Thoracic aorta (tissue), 2 donors: ENCODE results near the gene PAQR9. TPM values are rescaled to one million over a fixed set of nuclear protein-coding genes. Genes with fewer than 3 reads are reported as not detected.

Source experiments
- ATAC-seq: fragments of 150-250 bp; one replicate; pipeline ENCODE4 v1.8.0; 2017; ENCODE audit warnings: low read depth; ENCODE audit not compliant: insufficient number of reproducible peaks, low FRiP score
- DNase-seq: peaks from one replicate; pipeline ENCODE4 v3.0.0-alpha.2; 2020; ENCODE audit warnings: low spot score
- H3K27ac ChIP-seq, 2 donors: fragments of 200-600 bp; sonication (generic); 1 replicate in 1 of 2; 2 replicates in 1 of 2; pipeline ENCODE4 v1.5.1; 2016; ENCODE audit warnings: mild to moderate bottlenecking in 2 of 2, moderate library complexity in 2 of 2
- H3K27me3 ChIP-seq: fragments of 200-600 bp; sonication (generic); replicated peaks from 2 replicates; pipeline ENCODE4 v1.6.0; 2016; ENCODE audit warnings: mild to moderate bottlenecking; ENCODE audit not compliant: insufficient read depth
- H3K36me3 ChIP-seq: fragments of 200-600 bp; sonication (generic); one replicate; pipeline ENCODE4 v1.5.1; 2016
- H3K4me1 ChIP-seq, 2 donors: fragments of 200-600 bp; sonication (generic); 1 replicate in 1 of 2; 2 replicates in 1 of 2; pipeline versions ENCODE4 v1.5.1 to v1.6.0; 2016; ENCODE audit warnings: low read depth in 2 of 2, mild to moderate bottlenecking in 1 of 2; ENCODE audit not compliant: control insufficient read depth in 1 of 2
- H3K4me3 ChIP-seq: fragments of 200-600 bp; sonication (generic); 2 replicates; pipeline ENCODE4 v1.5.1; 2016; ENCODE audit warnings: mild to moderate bottlenecking
- H3K9me3 ChIP-seq: fragments of 200-600 bp; sonication (generic); 2 replicates; pipeline ENCODE4 v1.5.1; 2016
- total RNA-seq, 2 donors: library from RNA; depleted of rRNA; stranded (reverse); fragments of >200 nt; gene quantifications; one replicate each; pipeline versions ENCODE4 v1.1.0 to v1.2.3, GENCODE V29; 2016
- TF ChIP-seq, protein P1 (sequence below): fragments of 200-600 bp; sonication (generic); IDR thresholded peaks from one replicate; pipeline ENCODE4 v1.5.1; 2019; ENCODE audit warnings: antibody characterized with exemption

PAQR9 gene
- total RNA-seq, 2 donors from 2014 or later, result 0.21 TPM; not detected in 1

DNA sequence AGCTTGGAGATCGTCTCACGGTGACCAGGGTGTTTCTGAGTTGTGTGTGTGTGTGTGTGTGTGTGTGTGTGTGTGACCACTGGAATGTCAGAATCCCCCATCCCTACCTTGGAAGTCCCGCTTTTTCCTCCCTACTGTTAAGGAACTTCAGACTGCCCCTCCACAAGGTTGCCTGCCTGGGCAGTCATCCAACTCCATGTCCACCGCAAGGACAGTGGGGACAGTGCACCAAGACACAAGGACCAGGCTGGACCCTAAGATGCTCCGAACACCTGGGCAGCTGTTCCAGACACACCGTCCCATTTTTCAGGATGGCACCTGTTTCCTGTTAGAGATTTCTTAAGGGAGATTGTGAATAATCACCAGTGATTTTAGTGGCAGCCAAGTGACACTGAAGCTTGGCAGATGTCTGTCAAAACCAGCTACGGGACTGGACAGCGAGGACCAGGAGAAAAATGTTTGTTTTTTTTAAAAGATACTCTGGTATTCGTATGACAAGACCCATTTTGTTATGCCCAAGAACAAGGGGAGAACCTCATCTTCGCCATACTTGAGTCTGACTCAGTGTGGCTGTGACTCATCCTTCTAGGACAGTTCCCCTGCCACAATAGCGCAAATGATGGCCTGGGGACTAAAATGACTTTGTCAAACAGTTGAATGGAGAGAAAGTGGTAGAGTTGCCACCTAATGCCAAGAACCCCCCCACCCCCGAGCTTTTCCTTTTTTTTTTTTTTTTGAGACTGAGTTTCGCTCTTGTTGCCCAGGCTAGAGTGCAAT, 15.5 kb downstream of the PAQR9 start:
- Histone ChIP-seq H3K27ac (no peak overlapping the region), H3K36me3 (no peaks in the 10 kb centered on the region), H3K27me3 (no peaks in the 10 kb centered on the region), H3K4me1 (no peaks in the 10 kb centered on the region), H3K9me3 (no peaks in the 10 kb centered on the region), H3K4me3 (no peak overlapping the region)
- no peak for DNase-seq
- TF ChIP-seq, protein P1, sequence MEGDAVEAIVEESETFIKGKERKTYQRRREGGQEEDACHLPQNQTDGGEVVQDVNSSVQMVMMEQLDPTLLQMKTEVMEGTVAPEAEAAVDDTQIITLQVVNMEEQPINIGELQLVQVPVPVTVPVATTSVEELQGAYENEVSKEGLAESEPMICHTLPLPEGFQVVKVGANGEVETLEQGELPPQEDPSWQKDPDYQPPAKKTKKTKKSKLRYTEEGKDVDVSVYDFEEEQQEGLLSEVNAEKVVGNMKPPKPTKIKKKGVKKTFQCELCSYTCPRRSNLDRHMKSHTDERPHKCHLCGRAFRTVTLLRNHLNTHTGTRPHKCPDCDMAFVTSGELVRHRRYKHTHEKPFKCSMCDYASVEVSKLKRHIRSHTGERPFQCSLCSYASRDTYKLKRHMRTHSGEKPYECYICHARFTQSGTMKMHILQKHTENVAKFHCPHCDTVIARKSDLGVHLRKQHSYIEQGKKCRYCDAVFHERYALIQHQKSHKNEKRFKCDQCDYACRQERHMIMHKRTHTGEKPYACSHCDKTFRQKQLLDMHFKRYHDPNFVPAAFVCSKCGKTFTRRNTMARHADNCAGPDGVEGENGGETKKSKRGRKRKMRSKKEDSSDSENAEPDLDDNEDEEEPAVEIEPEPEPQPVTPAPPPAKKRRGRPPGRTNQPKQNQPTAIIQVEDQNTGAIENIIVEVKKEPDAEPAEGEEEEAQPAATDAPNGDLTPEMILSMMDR, result no peak
- ATAC-seq, result no peak

DNA sequence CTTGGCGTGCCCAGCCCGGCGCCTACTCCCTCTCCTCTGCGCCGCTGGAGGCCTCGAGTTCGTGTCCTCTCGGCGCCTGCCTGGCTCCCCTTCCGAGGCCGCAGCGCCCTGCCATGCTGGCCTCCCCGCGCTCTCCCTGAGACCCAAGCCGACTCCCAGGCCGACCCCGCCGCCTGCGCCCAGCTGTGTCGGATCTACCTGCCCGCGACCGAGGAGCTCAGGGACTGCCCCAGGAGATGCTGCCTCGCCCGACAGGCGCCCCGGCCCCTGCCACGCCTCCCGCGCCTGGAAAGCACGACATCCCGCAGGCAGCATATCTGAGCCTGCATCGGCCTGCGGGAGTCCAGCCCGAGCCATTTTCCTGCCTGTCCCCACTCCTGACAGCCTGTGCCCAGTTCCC, 16.1 kb downstream of the PAQR9 start:
- peak overlapping the region; percentile 1 for H3K4me3 ChIP-seq
- no peak for ATAC-seq

DNA sequence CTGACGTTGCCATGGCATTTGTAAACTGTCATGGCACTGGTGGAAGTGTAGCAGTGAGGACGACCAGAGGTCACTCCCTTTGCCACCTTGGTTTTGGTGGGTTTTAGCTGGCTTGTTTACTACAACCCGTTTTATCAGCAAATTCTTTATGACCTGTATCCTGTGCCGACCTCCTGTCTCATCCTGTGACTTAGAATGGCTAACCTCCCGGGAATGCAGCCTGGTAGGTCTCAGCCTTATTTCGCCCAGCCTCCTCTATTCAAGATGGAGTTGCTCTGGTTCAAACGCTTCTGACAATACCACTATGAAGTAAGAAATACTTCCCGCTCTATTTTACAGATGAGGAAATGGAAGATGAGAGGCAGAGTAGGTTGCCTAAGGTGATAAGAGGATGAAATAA, 16.6 kb downstream of the PAQR9 start:
- H3K9me3 ChIP-seq, result no peaks in the 10 kb centered on the region
- no peaks in the 10 kb centered on the region for H3K27me3 ChIP-seq
- DNase-seq (no peak), ATAC-seq (no peak)
- no peak overlapping the region for H3K4me3 ChIP-seq
- H3K27ac ChIP-seq, result no peak overlapping the region
- H3K36me3 ChIP-seq, result no peaks in the 10 kb centered on the region
- TF ChIP-seq, protein P1, result no peak
- no peaks in the 10 kb centered on the region for H3K4me1 ChIP-seq

More for the DNA sequence above, 16.1 kb downstream of the PAQR9 start:
- Histone ChIP-seq H3K4me1 (no peaks in the 10 kb centered on the region), H3K27me3 (no peaks in the 10 kb centered on the region), H3K27ac (no peak overlapping the region), H3K36me3 (no peaks in the 10 kb centered on the region), H3K9me3 (no peaks in the 10 kb centered on the region)
- no peak for DNase-seq
- TF ChIP-seq, protein P1, result no peak

DNA sequence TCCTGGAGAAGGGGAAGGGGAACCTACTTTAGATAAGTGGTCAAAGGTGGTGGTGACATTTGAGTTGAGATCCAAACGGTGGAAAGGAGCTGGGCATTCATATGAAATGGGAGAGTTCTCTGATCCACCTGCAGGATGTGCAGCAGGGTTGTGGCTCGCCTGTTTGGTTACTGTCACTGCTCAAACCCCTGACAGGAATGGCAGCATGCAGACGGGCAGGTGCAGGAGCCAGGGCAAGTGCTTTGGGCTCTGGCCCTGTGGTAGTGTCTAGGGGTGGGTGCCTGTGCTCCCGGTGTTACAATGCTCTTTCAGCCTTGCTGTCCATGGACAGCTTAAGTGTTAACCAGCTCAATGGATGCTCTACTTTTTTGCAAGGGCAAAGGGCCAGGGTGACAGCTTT, 18.5 kb downstream of the PAQR9 start:
- Histone ChIP-seq H3K4me1 (no peaks in the 10 kb centered on the region), H3K27me3 (no peaks in the 10 kb centered on the region), H3K9me3 (no peaks in the 10 kb centered on the region), H3K36me3 (no peaks in the 10 kb centered on the region), H3K27ac (no peak overlapping the region), H3K4me3 (no peak overlapping the region)
- no peak for DNase-seq
- TF ChIP-seq, protein P1, result no peak
- no peak for ATAC-seq

DNA sequence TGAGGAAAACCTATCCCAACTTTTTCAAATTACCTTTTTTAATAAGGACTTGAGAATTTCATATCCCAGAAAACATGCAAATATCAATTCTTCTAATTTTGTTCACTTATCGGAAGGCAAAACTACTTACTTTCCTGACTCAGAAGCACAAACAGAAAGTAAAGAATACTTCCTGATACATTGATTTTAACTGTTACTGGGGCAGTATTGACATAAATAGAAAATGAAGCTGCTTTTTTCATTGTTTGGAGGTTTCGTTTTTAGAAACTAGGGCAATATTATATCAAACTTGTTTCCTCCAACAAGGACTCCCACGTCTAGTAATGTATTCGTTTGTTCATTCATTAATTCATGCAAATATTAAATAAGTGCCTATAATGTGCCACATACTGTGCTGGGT, 19.1 kb downstream of the PAQR9 start:
- Histone ChIP-seq H3K4me3 (no peak overlapping the region), H3K36me3 (no peaks in the 10 kb centered on the region), H3K9me3 (no peaks in the 10 kb centered on the region), H3K27ac (no peak overlapping the region), H3K27me3 (no peaks in the 10 kb centered on the region), H3K4me1 (no peaks in the 10 kb centered on the region)
- ATAC-seq (no peak), DNase-seq (no peak)
- TF ChIP-seq, protein P1, result no peak
